H1 (cell line): ENCODE data around the gene MAPK1. TPM values are rescaled to one million over a fixed set of nuclear protein-coding genes. Genes with fewer than 3 reads are reported as not detected.

Experiments used
- CTCF ChIA-PET: fragments of 300-600 bp; sonication (Branson Sonifier 250); formaldehyde crosslinking; loops from one replicate; lab custom pipeline; 2021; ENCODE audit not compliant: partially characterized antibody; lab: Charles Lee
- POLR2A ChIA-PET: fragments of 300-600 bp; sonication (Branson Sonifier 250); formaldehyde crosslinking; loops from one replicate; lab custom pipeline; 2021; ENCODE audit warnings: inconsistent platforms; ENCODE audit not compliant: partially characterized antibody; lab: Charles Lee
- DNase-seq, 2 experiments: peaks; one replicate each; pipeline versions ENCODE4 v3.0.0 to v3.0.0-alpha.2; 2010 to 2022; ENCODE audit warnings: low spot score in 2 of 2, low read depth in 1 of 2, mixed read lengths in 1 of 2
- FAIRE-seq: peaks from 2 replicates; lab custom pipeline; 2011; peaks lifted over from hg19 to GRCh38; lab: Jason Lieb, UNC
- H2AFZ ChIP-seq: 2 replicates; pipeline ENCODE4 v1.8.1; 2012; ENCODE audit warnings: low read length, inconsistent platforms
- H2AK5ac ChIP-seq: 2 replicates; pipeline ENCODE4 v1.6.1; 2013; ENCODE audit warnings: low read depth, low read length
- H2BK120ac ChIP-seq: replicated peaks from 2 replicates; pipeline ENCODE3; 2013; ENCODE audit warnings: low read depth, low read length, inconsistent platforms
- H2BK12ac ChIP-seq: 2 replicates; pipeline ENCODE4 v1.6.1; 2013; ENCODE audit warnings: low read depth, low read length
- H2BK15ac ChIP-seq: 2 replicates; pipeline ENCODE4 v1.6.1; 2013; ENCODE audit warnings: low read length
- H2BK20ac ChIP-seq: 2 replicates; pipeline ENCODE4 v1.6.1; 2013; ENCODE audit warnings: low read length
- H2BK5ac ChIP-seq: 2 replicates; pipeline ENCODE4 v1.6.1; 2013; ENCODE audit warnings: low read depth, low read length
- H3K14ac ChIP-seq: 2 replicates; pipeline ENCODE4 v1.6.1; 2013; ENCODE audit warnings: inconsistent platforms; ENCODE audit not compliant: insufficient read length
- H3K18ac ChIP-seq: 2 replicates; pipeline ENCODE4 v1.6.1; 2013; ENCODE audit warnings: low read length; ENCODE audit errors: extremely low read depth
- H3K23ac ChIP-seq: 2 replicates; pipeline ENCODE4 v1.6.1; 2013; ENCODE audit warnings: inconsistent platforms; ENCODE audit not compliant: insufficient read length
- H3K23me2 ChIP-seq: 2 replicates; pipeline ENCODE4 v1.6.1; 2013; ENCODE audit warnings: low read depth, low read length
- H3K27ac ChIP-seq: 2 replicates; pipeline ENCODE4 v1.6.1; 2011; ENCODE audit warnings: low read depth, low read length, inconsistent platforms
- H3K27me3 ChIP-seq, 4 experiments: replicated peaks in 1 of 4; 1 replicate in 1 of 4; 2 replicates in 3 of 4; pipeline versions ENCODE4 v1.6.1 to v1.8.1; 2011 to 2013; ENCODE audit warnings: low read length in 3 of 4, mild to moderate bottlenecking in 3 of 4, inconsistent platforms in 2 of 4, mixed read lengths in 2 of 4, moderate library complexity in 1 of 4; ENCODE audit not compliant: control insufficient read depth in 3 of 4, insufficient read depth in 3 of 4; ENCODE audit errors: extremely low read depth in 1 of 4
- H3K36me3 ChIP-seq, 4 experiments: 2 replicates each; pipeline versions ENCODE4 v1.6.1 to v1.8.1; 2011 to 2013; ENCODE audit warnings: mild to moderate bottlenecking in 4 of 4, low read length in 3 of 4, moderate library complexity in 2 of 4, control low read depth in 1 of 4, inconsistent platforms in 1 of 4; ENCODE audit not compliant: insufficient read depth in 4 of 4, control insufficient read depth in 2 of 4
- H3K4ac ChIP-seq: replicated peaks from 2 replicates; pipeline ENCODE3; 2013; ENCODE audit warnings: low read length, low read depth, mixed read lengths, inconsistent platforms; ENCODE audit not compliant: insufficient read length
- H3K4me1 ChIP-seq, 4 experiments: replicated peaks in 1 of 4; 1 replicate in 1 of 4; 2 replicates in 3 of 4; pipeline versions ENCODE4 v1.6.1 to v1.8.1; 2011 to 2013; ENCODE audit warnings: low read length in 3 of 4, inconsistent platforms in 2 of 4, mixed read lengths in 1 of 4; ENCODE audit not compliant: insufficient read depth in 4 of 4, control insufficient read depth in 3 of 4
- H3K4me2 ChIP-seq, 2 experiments: 2 replicates each; pipeline versions ENCODE4 v1.6.1 to v1.8.1; 2011 to 2013; ENCODE audit warnings: low read depth in 2 of 2, low read length in 2 of 2, control low read depth in 1 of 2, inconsistent platforms in 1 of 2, mild to moderate bottlenecking in 1 of 2; ENCODE audit not compliant: insufficient read depth in 1 of 2
- H3K4me3 ChIP-seq, 4 experiments: fragments of 200-600, 300-600 bp in 1 of 4; sonication (generic), shearing (Covaris generic), sonication (Bioruptor Twin) in 1 of 4; 2 replicates each; pipeline versions ENCODE4 v1.5.1 to v1.8.1; 2011 to 2016; ENCODE audit warnings: low read length in 4 of 4, low read depth in 3 of 4, control low read depth in 2 of 4, inconsistent platforms in 2 of 4, mild to moderate bottlenecking in 2 of 4, mixed read lengths in 1 of 4, moderate library complexity in 1 of 4; ENCODE audit not compliant: insufficient read depth in 2 of 4; ENCODE audit errors: extremely low read depth in 1 of 4
- H3K56ac ChIP-seq: replicated peaks from 2 replicates; pipeline ENCODE3; 2013; ENCODE audit warnings: low read depth, mild to moderate bottlenecking, mixed read lengths, low read length, inconsistent platforms; ENCODE audit not compliant: insufficient read length
- H3K79me1 ChIP-seq: 2 replicates; pipeline ENCODE4 v1.6.1; 2013; ENCODE audit warnings: low read depth, low read length, control low read depth
- H3K79me2 ChIP-seq, 2 experiments: 2 replicates each; pipeline versions ENCODE4 v1.6.1 to v1.8.1; 2012 to 2013; ENCODE audit warnings: low read length in 2 of 2, mild to moderate bottlenecking in 2 of 2, inconsistent platforms in 1 of 2; ENCODE audit not compliant: insufficient read depth in 2 of 2, control insufficient read depth in 1 of 2
- H3K9ac ChIP-seq, 4 experiments: replicated peaks in 1 of 4; 1 replicate in 1 of 4; 2 replicates in 3 of 4; pipeline versions ENCODE4 v1.6.1 to v1.8.1; 2011 to 2013; ENCODE audit warnings: low read depth in 3 of 4, low read length in 3 of 4, control low read depth in 2 of 4, mild to moderate bottlenecking in 2 of 4, moderate library complexity in 2 of 4, inconsistent platforms in 1 of 4; ENCODE audit errors: extremely low read depth in 1 of 4
- H3K9me3 ChIP-seq, 2 experiments: 2 replicates each; pipeline versions ENCODE4 v1.6.1 to v1.8.1; 2012 to 2013; ENCODE audit warnings: mild to moderate bottlenecking in 2 of 2, moderate library complexity in 2 of 2, control low read depth in 1 of 2, inconsistent platforms in 1 of 2, low read depth in 1 of 2, low read length in 1 of 2, mixed read lengths in 1 of 2; ENCODE audit not compliant: insufficient read depth in 2 of 2
- H4K20me1 ChIP-seq, 2 experiments: replicated peaks in 1 of 2; 2 replicates each; pipeline versions ENCODE3 to v1.8.1; 2011 to 2013; ENCODE audit warnings: inconsistent platforms in 2 of 2, low read length in 2 of 2, mild to moderate bottlenecking in 1 of 2; ENCODE audit not compliant: insufficient read depth in 2 of 2, control insufficient read depth in 1 of 2
- H4K5ac ChIP-seq: 2 replicates; pipeline ENCODE4 v1.6.1; 2013; ENCODE audit warnings: low read length, low read depth, mixed read lengths, inconsistent platforms; ENCODE audit not compliant: insufficient read length
- H4K8ac ChIP-seq: 2 replicates; pipeline ENCODE4 v1.8.0; 2013; ENCODE audit warnings: mild to moderate bottlenecking, moderate library complexity, low read length, inconsistent platforms; ENCODE audit not compliant: insufficient read depth; ENCODE audit errors: extremely low read depth
- H4K91ac ChIP-seq: replicated peaks from 2 replicates; pipeline ENCODE3; 2013; ENCODE audit warnings: low read length, mixed read lengths, inconsistent platforms; ENCODE audit not compliant: insufficient read length
- BACH1 ChIP-seq: IDR thresholded peaks from 2 replicates; pipeline ENCODE4 v1.6.1; 2012; ENCODE audit warnings: low read length, improper control_type of control experiment
- CBX5 ChIP-seq: fragments of 300-800, 300-1000 bp; sonication (generic); IDR thresholded peaks from 2 replicates; pipeline ENCODE4 v1.7.1; 2016; ENCODE audit warnings: antibody characterized with exemption, low read length, low read depth
- CEBPB ChIP-seq: IDR thresholded peaks from 2 replicates; pipeline ENCODE4 v1.6.1; 2012; ENCODE audit warnings: low read depth, low read length
- CTBP2 ChIP-seq: IDR thresholded peaks from 2 replicates; pipeline ENCODE4 v1.7.0; 2011; ENCODE audit warnings: borderline replicate concordance, mild to moderate bottlenecking, moderate library complexity, mixed read lengths, low read length; ENCODE audit not compliant: insufficient read depth, insufficient read length
- HDAC2 ChIP-seq, 2 experiments: fragments of 300-600 bp in 1 of 2; sonication (generic) in 1 of 2; IDR thresholded peaks; 2 replicates each; pipeline ENCODE4 v1.6.1; 2011 to 2012; ENCODE audit warnings: low read depth in 2 of 2, low read length in 2 of 2, mild to moderate bottlenecking in 2 of 2, moderate library complexity in 2 of 2, borderline replicate concordance in 1 of 2, inconsistent platforms in 1 of 2
- KDM5A ChIP-seq: fragments of 200-600 bp; IDR thresholded peaks from 2 replicates; pipeline ENCODE4 v1.7.1; 2012; ENCODE audit warnings: mild to moderate bottlenecking, low read length, inconsistent platforms, mixed read lengths
- MAFK ChIP-seq: IDR thresholded peaks from 2 replicates; pipeline ENCODE4 v1.6.1; 2012; ENCODE audit warnings: low read depth, mild to moderate bottlenecking, improper control_type of control experiment, low read length
- POLR2A ChIP-seq, 2 experiments: IDR thresholded peaks; 1 replicate in 1 of 2; 2 replicates in 1 of 2; pipeline ENCODE4 v1.6.1; 2011; ENCODE audit warnings: low read depth in 2 of 2, low read length in 2 of 2, mild to moderate bottlenecking in 2 of 2; ENCODE audit errors: control extremely low read depth in 1 of 2
- RAD21 ChIP-seq, 2 experiments: IDR thresholded peaks in 1 of 2; conservative IDR thresholded peaks in 1 of 2; 2 replicates each; pipeline ENCODE4 v1.6.1; 2011; ENCODE audit warnings: low read depth in 2 of 2, low read length in 2 of 2, improper control_type of control experiment in 1 of 2, inconsistent platforms in 1 of 2, mild to moderate bottlenecking in 1 of 2, moderate library complexity in 1 of 2
- RFX5 ChIP-seq: IDR thresholded peaks from 2 replicates; pipeline ENCODE4 v1.6.1; 2011; ENCODE audit warnings: low read depth, low read length, improper control_type of control experiment, borderline replicate concordance
- SP4 ChIP-seq: IDR thresholded peaks from 2 replicates; pipeline ENCODE4 v1.6.1; 2012; ENCODE audit warnings: low read length, inconsistent platforms
- SUZ12 ChIP-seq: fragments of 200-600 bp; sonication (generic); IDR thresholded peaks from 2 replicates; pipeline ENCODE4 v1.6.1; 2012; ENCODE audit warnings: mild to moderate bottlenecking, inconsistent platforms, low read length, moderate library complexity, mixed read lengths
- TBP ChIP-seq: IDR thresholded peaks from 2 replicates; pipeline ENCODE4 v1.6.1; 2011; ENCODE audit warnings: low read depth, low read length, improper control_type of control experiment
- ZNF274 ChIP-seq: IDR thresholded peaks from 2 replicates; pipeline ENCODE4 v1.7.0; 2012; ENCODE audit warnings: low read length, borderline replicate concordance; ENCODE audit errors: extremely low read depth
- WGBS, 2 experiments: shearing (Covaris generic) in 1 of 2; methylation state at CpG; one replicate each; pipeline versions ENCODE4 v1.1.6 to v1.1.7; 2013 to 2015; ENCODE audit warnings: low lambda C conversion rate in 2 of 2, mixed read lengths in 2 of 2, inconsistent platforms in 1 of 2, low coverage in 1 of 2, missing lambda C conversion rate in 1 of 2; ENCODE audit not compliant: insufficient replicate concordance in 2 of 2, insufficient coverage in 1 of 2, insufficient read length in 1 of 2; ENCODE audit errors: extremely low coverage in 1 of 2, missing lambda C conversion rate in 1 of 2; 5-methylcytosine and 5-hydroxymethylcytosine counted together
- polyA plus RNA-seq, 7 experiments: library from polyadenylated mRNA; depleted of rRNA in 3 of 7; stranded (reverse) in 5 of 7; unstranded in 2 of 7; fragments of >200 nt in 5 of 7; fragments of 200-250 nt in 2 of 7; gene quantifications; 1 replicate in 5 of 7; 2 replicates in 1 of 7; 4 replicates in 1 of 7; pipeline versions ENCODE4 v1.2.1 to v1.2.3, GENCODE V29; 2011 to 2013; ENCODE audit warnings: missing spikeins in 2 of 7, mixed read lengths in 2 of 7
- total RNA-seq: library from RNA; stranded (reverse); fragmentation: NEBNext Ultra II Directional; extraction: Animal tissue kit (Norgen Biotek cat#: 25700); gene quantifications from 2 replicates; pipeline ENCODE4 v1.2.1, GENCODE V29; 2021

Gene MAPK1
- total and polyA plus RNA-seq, 2 of the 8 experiments (the other 6 are each of a cell fraction or from before 2014, with no cell fraction given): 28.1 to 101 TPM

DNA sequence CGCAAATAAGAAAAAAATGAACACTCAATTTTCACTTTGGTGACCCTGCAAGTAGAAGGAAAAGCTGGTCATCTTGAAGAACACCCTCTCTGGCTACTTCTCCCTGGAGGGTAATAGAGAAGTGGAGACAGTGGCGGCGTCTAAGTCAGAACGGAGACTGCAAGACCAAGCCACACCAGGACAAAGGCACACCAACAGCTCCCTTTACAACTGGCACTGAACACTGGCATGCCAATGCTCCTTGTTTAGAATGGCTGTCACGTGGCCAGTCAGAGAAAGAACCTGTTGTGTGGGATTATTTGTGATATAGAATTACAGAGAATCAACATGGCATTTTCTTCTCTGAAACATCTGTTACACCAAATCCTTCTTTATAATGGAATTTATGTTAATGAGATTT is 70.6 kb downstream of the MAPK1 start:
- Histone ChIP-seq H3K36me3 (peaks cover 5 to 33% (median 17%) of the 10 kb centered on the region in 4 experiments), H2AK5ac (no peak overlapping the region), H4K20me1 (peaks cover 0 to 2% of the 10 kb centered on the region in 2 experiments), H3K27me3 (no peaks in the 10 kb centered on the region), H2BK12ac (no peak overlapping the region), H4K8ac (no peak overlapping the region), H3K79me1 (no peaks in the 10 kb centered on the region; the same call in 1 of the 2 replicates), H2BK5ac (no peak overlapping the region), H3K4me2 (no peak overlapping the region), H2BK20ac (no peak overlapping the region), H3K79me2 (no peaks in the 10 kb centered on the region), H3K9ac (no peak overlapping the region), H3K18ac (no peak overlapping the region), H4K5ac (no peak overlapping the region), H3K23me2 (no peaks in the 10 kb centered on the region), H3K4me1 (no peaks in the 10 kb centered on the region), H3K23ac (no peak overlapping the region), H3K4me3 (no peak overlapping the region), H2BK120ac (no peak overlapping the region), H3K9me3 (no peaks in the 10 kb centered on the region), H3K4ac (no peak overlapping the region), H2AFZ (no peak overlapping the region), H4K91ac (no peak overlapping the region), H3K56ac (no peak overlapping the region), H2BK15ac (no peak overlapping the region), H3K27ac (no peak overlapping the region), H3K14ac (no peak overlapping the region)
- ChIA-PET POLR2A (interaction anchor here (1.2 kb wide), 1 partner anchor 25 kb away, joined by 3 read pairs; no protein-coding TSS in a partner anchor), CTCF (interaction anchor here (0.8 to 1.0 kb wide), 2 partner anchors 22 to 120 kb away, joined by 3 to 4 read pairs; no protein-coding TSS in a partner anchor)
- whole genome bisulfite sequencing, 2 experiments: 87% methylated on average over 5 of the region's 5 CpGs; no CpG with 5 or more reads in 1 of the 2 experiments
- DNase-seq (no peak), FAIRE-seq (no peak)
- TF ChIP-seq RFX5: no peak
- no peak for TF ChIP-seq SUZ12
- TF ChIP-seq BACH1: no peak
- TF ChIP-seq CBX5: no peak
- TF ChIP-seq SP4: no peak
- TF ChIP-seq ZNF274: no peak
- no peak for TF ChIP-seq TBP
- no peak for TF ChIP-seq CEBPB
- no peak for TF ChIP-seq CTBP2
- TF ChIP-seq HDAC2 (IDR thresholded peaks at IDR 0.05; ENCODE audit: borderline replicate concordance in 1 of 2, low read depth in 2 of 2, low read length in 2 of 2): no peak
- no peak for TF ChIP-seq KDM5A
- TF ChIP-seq RAD21 (IDR thresholded peaks at IDR 0.05 in 1 of 2, conservative IDR thresholded peaks at IDR 0.05 in 1 of 2; ENCODE audit: low read depth in 2 of 2, low read length in 2 of 2): no peak
- TF ChIP-seq POLR2A (IDR thresholded peaks at IDR 0.05; ENCODE audit: control extremely low read depth in 1 of 2, low read depth in 2 of 2, low read length in 2 of 2): no peak
- TF ChIP-seq MAFK: no peak
